Measurements from ENCODE around the gene TENM4.

The TENM4 gene

GRCh38 chr11:78704811-78705210 is 736.0 kb downstream of the TENM4 start:
- Histone ChIP-seq H3K9me2 (replicated peaks; ENCODE audit: control insufficient read depth, low read length) (no peaks in the 10 kb centered on the region), H3K27ac (ENCODE audit: low read depth, low read length) (no peak overlapping the region), H3K4me2 (ENCODE audit: low read length) (no peak overlapping the region), H4K20me1 (ENCODE audit: control insufficient read depth, insufficient read depth, low read depth, low read length) (no peaks in the 10 kb centered on the region), H3K4me3 (ENCODE audit: low read length) (no peak overlapping the region), H3K36me3 (ENCODE audit: control insufficient read depth, low read length) (no peaks in the 10 kb centered on the region), H3F3A (ENCODE audit: control insufficient read depth, insufficient read depth) (no peaks in the 10 kb centered on the region), H3K9me3 (ENCODE audit: control insufficient read depth, insufficient read depth, low read length) (no peaks in the 10 kb centered on the region), H3K27me3 (ENCODE audit: control insufficient read depth, low read length) (no peaks in the 10 kb centered on the region), H3K4me1 (ENCODE audit: control insufficient read depth, low read length) (no peaks in the 10 kb centered on the region), H3K79me2 (ENCODE audit: control insufficient read depth, low read length) (no peaks in the 10 kb centered on the region)
- TF ChIP-seq, protein P1, sequence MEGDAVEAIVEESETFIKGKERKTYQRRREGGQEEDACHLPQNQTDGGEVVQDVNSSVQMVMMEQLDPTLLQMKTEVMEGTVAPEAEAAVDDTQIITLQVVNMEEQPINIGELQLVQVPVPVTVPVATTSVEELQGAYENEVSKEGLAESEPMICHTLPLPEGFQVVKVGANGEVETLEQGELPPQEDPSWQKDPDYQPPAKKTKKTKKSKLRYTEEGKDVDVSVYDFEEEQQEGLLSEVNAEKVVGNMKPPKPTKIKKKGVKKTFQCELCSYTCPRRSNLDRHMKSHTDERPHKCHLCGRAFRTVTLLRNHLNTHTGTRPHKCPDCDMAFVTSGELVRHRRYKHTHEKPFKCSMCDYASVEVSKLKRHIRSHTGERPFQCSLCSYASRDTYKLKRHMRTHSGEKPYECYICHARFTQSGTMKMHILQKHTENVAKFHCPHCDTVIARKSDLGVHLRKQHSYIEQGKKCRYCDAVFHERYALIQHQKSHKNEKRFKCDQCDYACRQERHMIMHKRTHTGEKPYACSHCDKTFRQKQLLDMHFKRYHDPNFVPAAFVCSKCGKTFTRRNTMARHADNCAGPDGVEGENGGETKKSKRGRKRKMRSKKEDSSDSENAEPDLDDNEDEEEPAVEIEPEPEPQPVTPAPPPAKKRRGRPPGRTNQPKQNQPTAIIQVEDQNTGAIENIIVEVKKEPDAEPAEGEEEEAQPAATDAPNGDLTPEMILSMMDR (IDR thresholded peaks at IDR 0.05; ENCODE audit: low read depth, low read length, poor library complexity, severe bottlenecking), result no peak
- no peak for TF ChIP-seq EZH2phosphoT487 (IDR thresholded peaks at IDR 0.05; ENCODE audit: borderline replicate concordance, low read length)

GRCh38 chr11:78699609-78700135 is 741.2 kb downstream of the TENM4 start:
- no peak for TF ChIP-seq EZH2phosphoT487 (IDR thresholded peaks at IDR 0.05; ENCODE audit: borderline replicate concordance, low read length)
- TF ChIP-seq, protein P1 (IDR thresholded peaks at IDR 0.05; ENCODE audit: low read depth, low read length, poor library complexity, severe bottlenecking), result no peak
- Histone ChIP-seq H3K27me3 (ENCODE audit: control insufficient read depth, low read length) (no peaks in the 10 kb centered on the region), H3K27ac (ENCODE audit: low read depth, low read length) (no peak overlapping the region), H3K36me3 (ENCODE audit: control insufficient read depth, low read length) (no peaks in the 10 kb centered on the region), H4K20me1 (ENCODE audit: control insufficient read depth, insufficient read depth, low read depth, low read length) (no peaks in the 10 kb centered on the region), H3K4me3 (ENCODE audit: low read length) (no peak overlapping the region), H3K9me2 (replicated peaks; ENCODE audit: control insufficient read depth, low read length) (no peaks in the 10 kb centered on the region), H3K4me2 (ENCODE audit: low read length) (no peak overlapping the region), H3K79me2 (ENCODE audit: control insufficient read depth, low read length) (no peaks in the 10 kb centered on the region), H3K9me3 (ENCODE audit: control insufficient read depth, insufficient read depth, low read length) (no peaks in the 10 kb centered on the region), H3K4me1 (ENCODE audit: control insufficient read depth, low read length) (no peaks in the 10 kb centered on the region), H3F3A (ENCODE audit: control insufficient read depth, insufficient read depth) (no peaks in the 10 kb centered on the region)

- Histone ChIP-seq H3K9me3 (ENCODE audit: control insufficient read depth, insufficient read depth, low read length) (no peaks in the 10 kb centered on the region), H3K9me2 (replicated peaks; ENCODE audit: control insufficient read depth, low read length) (no peaks in the 10 kb centered on the region), H3K79me2 (ENCODE audit: control insufficient read depth, low read length) (no peaks in the 10 kb centered on the region), H3F3A (ENCODE audit: control insufficient read depth, insufficient read depth) (no peaks in the 10 kb centered on the region), H3K4me3 (ENCODE audit: low read length) (no peak overlapping the region), H3K4me1 (ENCODE audit: control insufficient read depth, low read length) (no peaks in the 10 kb centered on the region), H3K4me2 (ENCODE audit: low read length) (no peak overlapping the region), H3K36me3 (ENCODE audit: control insufficient read depth, low read length) (no peaks in the 10 kb centered on the region), H3K27me3 (ENCODE audit: control insufficient read depth, low read length) (no peaks in the 10 kb centered on the region), H3K27ac (ENCODE audit: low read depth, low read length) (no peak overlapping the region), H4K20me1 (ENCODE audit: control insufficient read depth, insufficient read depth, low read depth, low read length) (no peaks in the 10 kb centered on the region)
- no peak for TF ChIP-seq EZH2phosphoT487 (IDR thresholded peaks at IDR 0.05; ENCODE audit: borderline replicate concordance, low read length)
- TF ChIP-seq, protein P1 (IDR thresholded peaks at IDR 0.05; ENCODE audit: low read depth, low read length, poor library complexity, severe bottlenecking), result no peak
Measured at GRCh38 chr11:78698612-78699011, 742.2 kb downstream of the TENM4 start.

Measured in DOHH2 (cell line).